G401.6 (cell line): ENCODE results near the gene DENND4A.
A peak's percentile ranks its signal among the peaks of the same experiment; 100 is the strongest.
"Not testable (repeated sequence)": the region's sequence is repeated elsewhere in the genome, so short reads cannot be mapped to it uniquely, and the experiment has no call there.

Experiments used
- FAIRE-seq: peaks from 2 replicates; lab custom pipeline; 2012; peaks lifted over from hg19 to GRCh38; lab: Jason Lieb, UNC

DENND4A gene

DNA sequence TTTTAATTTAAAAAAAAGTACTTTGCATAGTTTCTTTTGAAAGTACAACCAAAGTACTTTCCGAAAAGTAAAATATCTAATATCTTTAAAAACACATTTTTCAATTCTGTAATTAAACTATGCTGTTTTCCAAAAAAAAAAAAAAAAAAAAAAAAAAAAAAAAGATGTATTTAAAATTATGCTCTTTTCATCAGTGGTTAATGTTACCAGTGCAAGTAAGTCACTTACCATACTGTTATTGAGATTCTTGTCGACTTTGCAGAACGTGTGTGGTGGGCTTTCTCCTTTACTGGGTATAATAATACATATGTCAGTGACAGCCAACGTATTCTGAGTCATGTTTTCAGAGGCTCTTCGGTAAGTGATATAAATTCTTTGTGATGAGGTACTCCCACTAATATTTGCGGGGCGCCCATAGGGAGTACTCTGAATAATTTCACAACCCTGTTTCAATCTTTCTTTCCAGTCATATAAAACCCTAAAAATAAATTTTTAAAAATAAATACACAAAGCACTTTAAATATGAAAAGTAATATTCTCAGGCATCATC lies 39.9 kb downstream of the DENND4A start:
- no peak for FAIRE-seq

DNA sequence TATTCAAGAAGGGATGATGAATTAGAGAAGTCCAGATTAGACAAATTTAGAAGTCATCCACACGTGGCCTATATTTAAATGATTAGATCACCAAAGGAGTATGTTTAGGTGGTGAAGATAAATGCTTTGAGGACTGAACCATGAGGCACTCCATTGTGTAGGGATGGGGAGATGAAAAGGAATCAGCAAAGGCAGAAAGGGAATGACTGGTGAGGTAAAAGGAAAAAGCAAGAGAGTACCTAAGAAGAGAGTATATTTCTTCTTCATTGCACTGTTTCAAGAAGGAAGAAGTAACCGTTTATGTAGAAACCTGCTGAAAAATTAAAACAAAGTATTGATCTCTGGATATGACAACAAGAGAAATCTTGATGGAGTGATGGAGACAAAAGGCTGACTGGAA lies 40.7 kb downstream of the DENND4A start:
- FAIRE-seq: no peak

DNA sequence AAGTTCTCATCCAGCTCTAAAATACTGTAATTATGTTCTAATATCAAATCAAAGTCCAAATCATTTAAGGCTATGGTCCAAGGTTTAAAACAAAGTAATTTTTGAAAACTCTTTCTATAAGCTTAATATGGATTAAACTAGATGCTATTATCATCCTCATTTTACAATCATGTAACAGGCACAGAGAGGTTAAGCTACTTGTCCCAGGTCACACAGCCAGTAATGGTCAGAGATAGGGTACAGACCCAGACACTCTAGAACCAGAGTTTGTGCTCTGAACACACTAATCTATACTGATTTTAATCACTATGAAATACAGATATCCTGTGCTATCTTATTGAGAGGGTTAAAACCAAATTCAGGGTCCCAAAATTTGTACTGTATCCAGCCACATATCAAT lies 44.8 kb downstream of the DENND4A start:
- FAIRE-seq: no peak

DNA sequence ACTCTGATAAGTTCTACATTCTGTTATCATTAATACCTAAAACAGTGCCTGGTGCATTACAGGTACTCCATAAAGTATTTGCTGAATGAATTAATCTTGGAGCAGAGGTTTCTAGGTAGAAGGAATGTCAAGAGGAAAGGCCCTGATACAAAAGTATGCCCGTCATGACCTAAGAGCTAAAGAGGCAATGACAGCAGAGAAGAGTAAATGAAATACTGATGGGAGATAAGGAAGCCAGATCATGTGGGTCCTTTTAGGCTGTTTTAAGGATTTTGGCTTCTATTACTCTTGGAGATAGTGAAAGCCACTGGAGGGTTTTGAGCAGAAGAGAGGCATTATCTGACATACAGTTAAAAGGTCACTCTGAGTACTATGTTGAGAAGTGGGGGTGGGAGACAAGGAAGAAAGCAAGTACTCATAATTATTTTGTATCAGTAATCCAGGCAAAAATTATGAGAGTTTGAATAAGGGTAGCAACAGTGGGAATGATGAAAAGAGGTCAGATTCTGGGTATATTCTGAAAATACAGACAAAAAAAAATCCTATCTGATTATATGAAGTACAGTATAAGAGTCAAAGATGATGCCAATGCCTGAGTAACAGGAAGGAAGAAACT lies 48.3 kb downstream of the DENND4A start:
- FAIRE-seq: no peak

DNA sequence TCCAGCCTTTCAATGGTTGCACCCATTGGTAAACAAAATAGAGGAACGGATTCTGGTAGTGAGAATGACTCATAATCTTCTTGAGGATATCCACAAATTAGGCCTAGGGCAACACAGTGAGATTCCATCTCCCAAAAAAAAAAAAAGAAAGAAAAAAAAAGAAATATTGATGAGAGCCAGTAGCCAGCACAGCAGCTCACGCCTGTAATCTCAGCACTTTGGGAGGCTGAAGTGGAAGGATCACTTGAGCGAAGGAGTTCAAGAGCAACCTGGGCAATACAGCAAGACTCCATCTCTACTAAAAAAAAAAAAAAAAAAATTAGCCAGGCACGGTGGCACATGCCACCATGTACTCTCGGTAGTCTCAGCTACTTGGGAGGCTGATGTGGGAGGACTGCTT lies 51.9 kb downstream of the DENND4A start:
- FAIRE-seq: no peak

DNA sequence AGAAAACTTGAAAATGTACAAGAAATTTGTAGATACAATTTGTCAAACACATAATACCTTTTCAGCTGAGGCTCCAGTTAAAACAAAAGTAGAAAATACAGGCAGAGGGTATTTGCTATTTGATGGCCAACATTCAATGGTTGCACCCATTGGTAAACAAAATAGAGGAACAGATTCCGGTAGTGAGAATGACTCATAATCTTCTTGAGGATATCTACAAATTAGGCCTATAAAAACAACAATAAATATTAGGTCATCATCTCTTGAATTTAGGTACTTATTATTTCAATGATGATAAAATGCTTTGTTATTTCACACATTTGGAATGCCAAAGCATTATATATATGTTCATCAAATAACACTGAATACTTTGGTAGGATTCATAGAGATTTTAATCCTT lies 53.4 kb downstream of the DENND4A start:
- FAIRE-seq: no peak

DNA sequence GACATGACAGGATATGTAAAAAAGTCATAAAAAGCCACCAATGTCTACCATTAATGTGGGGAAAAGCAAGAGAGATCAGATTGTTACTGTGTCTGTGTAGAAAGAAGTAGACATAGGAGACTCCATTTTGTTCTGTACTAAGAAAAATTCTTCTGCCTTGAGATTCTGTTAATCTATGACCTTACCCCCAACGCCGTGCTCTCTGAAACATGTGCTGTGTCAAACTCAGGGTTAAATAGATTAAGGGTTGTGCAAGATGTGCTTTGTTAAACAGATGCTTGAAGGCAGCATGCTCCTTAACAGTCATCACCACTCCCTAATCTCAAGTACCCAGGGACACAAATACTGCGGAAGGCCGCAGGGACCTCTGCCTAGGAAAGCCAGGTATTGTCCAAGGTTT lies 58.5 kb downstream of the DENND4A start:
- not testable (repeated sequence) for FAIRE-seq

DNA sequence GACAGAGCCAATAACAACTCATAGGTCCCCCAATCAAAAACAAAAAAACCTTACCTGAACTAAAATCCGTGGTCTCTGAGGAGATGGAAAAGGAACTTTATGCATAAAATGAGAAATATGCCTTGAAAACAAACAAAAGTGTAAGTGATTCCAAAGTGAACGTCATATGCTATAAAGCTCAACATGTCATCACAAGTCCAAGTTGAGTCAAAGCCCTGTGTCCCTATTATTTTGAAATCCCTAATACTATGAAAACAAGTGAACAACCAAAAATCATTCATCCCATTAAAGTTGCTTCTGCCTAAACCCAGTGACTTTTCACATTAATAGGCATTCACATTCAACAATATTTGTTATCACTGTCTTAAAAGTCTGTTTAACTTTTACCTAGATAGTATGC lies 59.4 kb downstream of the DENND4A start:
- no peak for FAIRE-seq

DNA sequence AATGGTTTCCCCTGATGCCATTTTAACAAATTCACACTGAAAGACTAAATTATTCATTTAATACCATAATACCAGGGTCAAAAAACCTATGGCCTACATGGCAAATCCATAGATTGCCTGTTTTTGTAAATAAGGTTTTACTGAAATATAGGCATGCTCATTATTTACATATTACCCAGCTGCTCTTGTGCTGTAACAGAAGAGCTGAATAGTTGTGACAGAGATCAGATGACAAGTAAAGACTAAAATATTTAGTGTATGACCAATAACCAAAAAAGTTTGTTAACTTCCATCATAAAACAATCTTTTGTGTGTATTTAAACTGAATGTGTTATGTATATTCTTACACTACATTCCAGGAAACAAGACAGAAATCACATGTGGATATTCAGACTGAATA lies 60.2 kb downstream of the DENND4A start:
- FAIRE-seq: peak; percentile 31

DNA sequence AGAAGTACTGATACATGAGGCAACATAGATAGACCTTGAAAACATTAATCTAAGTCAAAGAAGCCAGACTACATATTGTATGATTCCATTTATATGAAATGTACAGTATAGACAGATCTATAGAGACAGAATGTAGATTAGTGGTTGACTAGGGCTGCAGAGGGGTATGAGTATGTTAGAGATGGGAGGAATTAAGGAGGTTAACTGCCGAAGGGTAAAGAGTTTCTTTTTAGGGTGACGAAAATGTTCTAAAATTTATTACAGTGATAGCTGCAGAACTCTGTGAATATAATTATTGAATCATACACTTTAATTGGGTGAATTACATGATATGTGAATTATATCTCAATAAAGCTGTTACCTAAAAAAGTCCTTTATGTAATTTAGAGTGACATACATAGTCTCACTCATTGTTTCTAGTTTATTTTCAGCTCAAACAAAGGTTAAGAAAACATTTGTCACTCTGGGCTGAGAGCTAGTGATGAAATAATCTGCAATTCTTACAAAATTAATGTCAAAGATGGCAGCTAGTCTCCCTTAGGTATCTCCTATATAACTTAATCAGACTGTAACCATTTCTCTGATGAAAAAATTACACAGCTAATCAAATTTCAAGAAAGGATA lies 61.4 kb downstream of the DENND4A start:
- no peak for FAIRE-seq

DNA sequence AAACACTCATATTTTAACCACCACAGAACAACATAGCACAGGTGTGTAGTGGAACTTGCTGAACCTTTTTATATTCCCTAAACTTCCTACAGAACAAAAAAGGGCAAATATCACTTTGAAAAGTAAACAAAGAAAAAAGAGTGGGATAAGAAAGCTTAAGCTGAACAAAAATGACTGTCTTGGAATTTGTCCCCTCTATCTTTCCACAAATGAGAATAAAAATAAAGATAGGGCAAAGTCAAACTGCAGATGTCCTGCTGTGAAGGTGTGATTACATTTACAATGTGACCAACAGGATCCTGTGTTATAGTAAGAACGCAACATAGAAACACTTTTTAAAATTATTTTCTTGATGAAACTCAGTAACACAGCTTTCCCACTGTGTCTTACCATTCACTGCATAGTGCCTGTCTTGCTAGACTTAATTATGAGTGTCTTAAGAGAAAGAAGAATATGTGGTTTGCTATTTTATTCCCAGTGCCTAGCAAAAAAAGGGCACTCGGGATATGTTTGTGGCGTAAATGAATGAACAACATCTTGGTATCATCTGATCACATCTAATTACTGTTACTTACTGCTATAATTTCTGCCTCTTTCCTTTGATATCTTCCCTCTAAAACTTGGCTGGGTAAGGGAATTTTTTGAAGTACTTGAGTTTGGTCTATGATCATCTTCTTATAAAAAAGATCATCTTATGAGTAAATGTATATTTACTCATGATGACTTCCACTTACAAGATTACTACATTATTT lies 67.5 kb downstream of the DENND4A start:
- FAIRE-seq: no peak

DNA sequence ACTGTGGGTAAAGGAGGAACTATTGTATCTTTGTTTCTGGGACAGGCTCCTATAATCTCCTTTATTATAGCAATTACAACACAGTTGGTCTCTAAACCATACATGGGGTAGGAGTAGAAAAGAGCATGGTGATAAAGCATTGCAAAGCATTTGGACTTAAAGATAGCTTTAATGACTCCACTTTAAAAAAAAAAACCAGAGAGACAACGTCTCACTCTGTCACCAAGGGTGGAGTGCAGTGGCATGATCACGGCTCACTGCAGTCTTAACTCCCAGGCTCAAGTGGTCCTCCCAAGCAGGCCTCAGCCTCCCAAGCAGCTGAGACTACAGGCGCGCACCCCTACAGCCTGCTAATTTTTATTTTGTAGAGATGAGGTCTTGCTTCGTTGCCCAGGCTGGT lies 68.2 kb downstream of the DENND4A start:
- no peak for FAIRE-seq

DNA sequence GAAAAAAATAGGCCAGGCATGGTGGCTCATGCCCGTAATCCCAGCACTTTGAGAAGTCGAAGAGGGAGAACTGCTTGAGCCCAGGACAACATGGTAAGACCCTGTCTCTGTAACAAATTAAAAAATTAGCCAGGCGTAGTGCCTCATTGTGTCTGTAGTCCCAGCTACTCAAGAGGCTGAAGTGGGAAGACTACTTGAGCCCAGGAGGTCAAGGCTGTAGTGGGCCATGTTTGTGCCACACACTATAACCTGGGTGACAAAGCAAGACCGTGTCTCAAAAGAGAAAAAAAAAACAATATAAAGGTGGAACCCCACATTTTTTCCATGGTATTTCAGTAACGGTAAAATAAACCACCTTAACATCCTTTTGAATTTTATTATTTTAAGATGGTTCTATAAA lies 69.9 kb downstream of the DENND4A start:
- FAIRE-seq: no peak

DNA sequence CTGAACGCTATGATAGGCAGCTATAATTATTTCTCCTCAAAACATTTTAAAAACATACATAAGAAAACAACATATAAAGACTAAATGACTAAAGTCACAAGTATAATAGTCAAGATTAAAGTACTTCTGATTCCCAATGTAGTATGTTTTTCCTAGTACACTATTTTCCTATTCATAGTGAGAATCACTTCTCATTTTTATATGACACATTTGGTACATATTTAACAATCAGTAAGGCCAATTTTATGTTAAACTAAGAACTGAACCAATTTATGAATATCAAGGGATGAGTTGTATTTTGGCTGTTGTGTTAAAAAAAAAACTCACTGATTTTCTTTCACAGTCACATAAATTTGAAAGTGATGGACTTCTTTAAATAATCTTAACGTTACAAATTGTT lies 79.7 kb downstream of the DENND4A start:
- FAIRE-seq: peak; percentile 60

DNA sequence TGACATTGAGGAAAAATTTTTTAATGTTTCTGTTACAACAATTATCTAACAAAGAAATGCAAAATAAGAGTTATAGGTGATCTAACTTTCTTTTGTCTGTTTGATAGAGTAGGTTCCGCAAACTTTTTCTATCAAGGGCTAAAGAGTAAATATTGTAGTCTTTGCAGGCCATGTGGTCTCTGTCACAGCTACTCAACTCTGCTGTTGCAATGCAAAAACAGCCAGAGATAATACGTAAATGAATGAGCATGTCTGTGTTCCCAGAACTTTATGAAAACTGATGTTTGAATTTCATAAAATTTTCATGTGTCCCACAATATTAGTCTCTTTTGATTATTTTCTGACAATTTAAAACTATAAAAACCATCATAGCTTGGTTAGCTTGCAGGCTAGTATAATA lies 97.0 kb downstream of the DENND4A start:
- no peak for FAIRE-seq

DNA sequence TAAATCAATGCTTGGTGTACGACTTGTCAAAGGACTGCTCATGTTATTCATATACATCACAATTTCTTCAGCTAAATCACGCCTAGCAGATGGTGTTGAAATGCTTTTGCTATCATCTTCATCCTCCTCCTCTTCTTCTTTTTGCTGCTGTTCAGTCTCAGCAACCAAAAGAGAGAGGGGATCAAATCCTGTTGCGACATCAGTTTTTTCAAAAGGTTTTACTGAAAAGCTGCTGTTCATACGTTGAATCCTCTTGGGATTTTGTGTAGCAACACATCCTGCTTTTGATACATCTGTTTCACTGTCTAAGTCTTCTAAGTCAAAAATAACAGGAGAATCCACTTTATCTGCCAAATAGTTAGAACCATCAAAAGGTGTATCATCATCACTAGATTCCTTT lies 101.3 kb downstream of the DENND4A start:
- FAIRE-seq: no peak

DNA sequence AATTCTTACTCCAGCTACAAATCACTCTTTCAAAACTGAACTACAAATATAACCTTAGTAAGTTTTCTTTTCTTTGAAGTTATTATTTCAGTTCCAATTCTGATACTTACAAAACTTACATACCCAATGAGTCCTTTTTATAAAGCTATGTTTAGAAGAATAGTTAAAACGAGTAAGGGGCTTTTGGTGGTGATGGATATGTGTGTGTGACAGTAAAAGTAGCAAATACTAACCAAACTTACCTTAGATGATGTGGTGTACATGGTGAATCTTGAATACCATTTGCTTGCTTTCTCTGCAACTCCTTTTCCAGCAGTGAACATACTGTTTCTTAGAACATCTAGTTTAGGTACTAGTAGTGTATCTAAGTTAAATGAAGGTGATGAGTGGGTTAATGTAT lies 101.9 kb downstream of the DENND4A start:
- FAIRE-seq: no peak

DNA sequence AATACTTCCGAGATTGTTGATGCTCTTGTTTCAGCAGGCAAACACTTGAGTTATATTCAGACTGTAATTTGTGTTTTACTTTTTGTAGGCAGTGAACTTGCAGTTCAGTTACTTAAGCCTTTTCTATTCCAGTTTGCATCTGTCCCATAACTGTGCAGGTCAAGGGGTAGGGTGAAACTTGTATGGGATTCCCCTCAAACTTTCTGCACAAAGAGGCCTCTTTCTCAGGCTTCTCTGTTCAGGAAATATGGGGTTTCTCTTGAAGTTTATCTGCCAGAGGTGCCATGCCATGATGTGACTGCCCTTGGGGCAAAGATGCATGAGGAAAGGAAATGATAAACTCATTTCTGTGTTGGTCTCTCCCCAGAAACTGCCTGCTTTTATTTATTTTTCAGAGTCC lies 103.6 kb downstream of the DENND4A start:
- FAIRE-seq: no peak

DNA sequence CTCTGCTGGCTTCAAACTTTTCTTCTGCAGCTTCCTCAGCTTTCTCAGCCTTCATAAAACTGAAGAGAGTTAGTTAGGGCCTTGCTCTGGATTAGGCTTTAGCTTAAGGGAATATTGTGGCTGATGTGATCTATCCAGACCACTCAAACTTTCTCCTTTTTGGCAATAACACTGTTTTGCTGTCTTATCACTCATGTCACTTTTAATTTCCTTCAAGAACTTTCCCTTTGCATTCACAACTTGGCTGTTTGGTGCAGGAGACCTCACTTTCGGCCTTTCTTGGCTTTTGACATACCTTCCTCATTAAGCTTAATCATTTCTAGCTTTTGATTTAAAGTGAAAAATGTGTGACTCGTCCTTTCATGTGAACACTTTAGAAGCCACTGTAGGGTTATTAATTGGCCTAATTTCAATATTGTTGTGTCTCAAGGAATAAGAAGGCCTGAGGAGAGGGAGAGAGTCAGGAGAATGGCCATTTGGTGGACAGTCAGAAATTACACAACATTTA lies 109.6 kb downstream of the DENND4A start:
- no peak for FAIRE-seq

DNA sequence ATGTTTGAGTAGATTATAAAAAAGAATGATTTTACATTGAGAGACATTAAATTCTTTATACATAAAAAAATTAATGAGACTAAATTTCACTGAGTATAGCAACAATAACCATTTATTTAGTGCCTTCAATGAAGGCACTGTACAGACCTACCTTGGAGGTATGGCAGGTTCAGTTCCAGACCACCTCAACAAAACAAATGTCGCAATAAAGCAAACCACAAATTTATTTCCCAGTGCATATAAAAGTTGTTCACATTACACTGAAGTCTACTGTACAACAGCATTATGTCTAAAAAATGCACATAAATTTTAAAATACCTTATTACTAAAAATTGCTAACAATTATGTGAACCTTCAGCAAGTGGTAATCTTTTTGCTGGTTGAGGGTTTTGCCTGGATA lies 111.5 kb downstream of the DENND4A start:
- peak; percentile 72 for FAIRE-seq

DNA sequence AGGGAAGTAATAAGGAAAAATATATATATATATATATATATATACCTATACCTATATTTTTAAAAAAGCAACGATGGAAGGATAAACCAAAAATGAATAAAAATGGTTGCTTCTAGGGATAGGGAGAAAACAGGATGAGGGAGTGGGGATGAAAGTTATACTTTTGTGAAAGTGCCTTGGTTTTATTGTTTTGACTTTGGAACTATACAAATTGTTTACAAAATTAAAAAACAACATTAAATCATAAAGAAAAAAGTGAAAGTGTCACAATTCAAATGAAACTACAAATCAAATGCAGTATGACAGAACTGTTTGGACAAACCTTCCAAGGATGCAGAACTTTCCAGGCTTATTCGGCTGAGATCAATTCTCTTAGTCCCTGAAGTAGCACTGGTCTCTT lies 116.0 kb downstream of the DENND4A start:
- FAIRE-seq: no peak

DNA sequence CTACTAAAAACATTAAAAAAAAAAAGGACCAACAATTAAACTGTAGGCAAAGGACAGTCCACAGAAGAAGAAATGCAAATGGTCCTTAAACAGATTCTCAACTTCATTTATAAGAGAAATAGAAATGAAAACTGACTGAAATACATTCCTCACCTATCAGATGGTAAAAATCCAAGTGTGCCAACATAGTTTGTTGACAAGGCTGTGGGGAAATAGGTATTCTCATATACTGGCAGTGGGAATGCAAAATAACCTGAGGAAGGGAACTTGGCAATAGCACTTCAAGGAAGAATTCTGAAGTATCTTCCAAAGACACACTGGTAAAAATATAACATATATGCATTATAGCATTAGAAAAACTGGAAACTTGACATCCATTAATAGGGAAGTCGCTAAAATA lies 116.5 kb downstream of the DENND4A start:
- no peak for FAIRE-seq

DNA sequence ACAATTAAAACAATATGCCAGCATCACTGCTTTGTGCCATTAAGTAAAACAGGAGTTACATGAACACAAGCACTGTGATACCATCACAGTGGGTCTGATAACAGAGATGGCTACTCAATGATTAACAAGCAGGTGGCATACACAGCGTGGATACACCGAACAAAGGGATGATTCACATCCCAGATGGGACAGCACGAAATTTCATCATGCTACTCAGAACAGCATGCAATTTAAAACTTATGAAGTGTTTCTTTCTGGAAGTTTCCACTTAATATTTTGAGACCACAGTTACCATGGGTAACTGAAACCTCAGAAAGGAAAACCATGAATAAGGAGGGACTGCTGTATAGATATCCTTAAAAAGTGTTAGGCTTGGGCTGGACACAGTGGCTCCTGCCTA lies 125.8 kb downstream of the DENND4A start:
- no peak for FAIRE-seq
